ENCODE measurements around the gene AOAH. TPM values are rescaled to one million over a fixed set of nuclear protein-coding genes. Genes with fewer than 3 reads are reported as not detected.

The AOAH gene
- total RNA-seq, 4 donors from 2014 or later, result 0.68 to 12.0 (median 4.8) TPM

DNA sequence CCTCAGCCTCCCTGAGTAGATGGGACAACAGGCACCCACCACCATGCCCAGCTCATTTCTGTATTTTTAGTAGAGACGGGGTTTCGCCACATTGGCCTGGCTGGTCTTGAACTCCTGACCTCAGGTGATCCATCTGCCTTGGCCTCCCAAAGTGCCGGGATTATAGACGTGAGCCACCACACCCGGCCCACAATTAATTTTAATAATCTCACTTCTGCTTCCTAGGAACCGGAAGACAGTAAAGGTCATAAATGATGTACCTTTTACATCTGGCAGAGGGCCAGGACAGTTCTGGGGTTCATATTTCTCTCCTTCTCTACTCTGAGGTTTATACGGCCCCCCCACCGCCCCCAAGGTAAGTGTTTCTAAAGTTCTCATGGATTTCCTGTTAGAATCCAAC is 31.2 kb upstream of the AOAH start:
- no peak overlapping the region for H3K4me3 ChIP-seq
- H3K27me3 ChIP-seq, result no peaks in the 10 kb centered on the region
- 38 to 81% methylated on average over 7 of the region's 8 CpGs for WGBS, 2 donors
- no peak for DNase-seq
- H3K36me3 ChIP-seq, result no peaks in the 10 kb centered on the region
- H3K4me1 ChIP-seq, result no peaks in the 10 kb centered on the region
- intact Hi-C loops (cut with DNase I), result no loop called here
- TF ChIP-seq, protein P1, sequence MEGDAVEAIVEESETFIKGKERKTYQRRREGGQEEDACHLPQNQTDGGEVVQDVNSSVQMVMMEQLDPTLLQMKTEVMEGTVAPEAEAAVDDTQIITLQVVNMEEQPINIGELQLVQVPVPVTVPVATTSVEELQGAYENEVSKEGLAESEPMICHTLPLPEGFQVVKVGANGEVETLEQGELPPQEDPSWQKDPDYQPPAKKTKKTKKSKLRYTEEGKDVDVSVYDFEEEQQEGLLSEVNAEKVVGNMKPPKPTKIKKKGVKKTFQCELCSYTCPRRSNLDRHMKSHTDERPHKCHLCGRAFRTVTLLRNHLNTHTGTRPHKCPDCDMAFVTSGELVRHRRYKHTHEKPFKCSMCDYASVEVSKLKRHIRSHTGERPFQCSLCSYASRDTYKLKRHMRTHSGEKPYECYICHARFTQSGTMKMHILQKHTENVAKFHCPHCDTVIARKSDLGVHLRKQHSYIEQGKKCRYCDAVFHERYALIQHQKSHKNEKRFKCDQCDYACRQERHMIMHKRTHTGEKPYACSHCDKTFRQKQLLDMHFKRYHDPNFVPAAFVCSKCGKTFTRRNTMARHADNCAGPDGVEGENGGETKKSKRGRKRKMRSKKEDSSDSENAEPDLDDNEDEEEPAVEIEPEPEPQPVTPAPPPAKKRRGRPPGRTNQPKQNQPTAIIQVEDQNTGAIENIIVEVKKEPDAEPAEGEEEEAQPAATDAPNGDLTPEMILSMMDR (IDR thresholded peaks at IDR 0.05), result no peak
- TF ChIP-seq POLR2A (IDR thresholded peaks at IDR 0.05), result no peak
- no peaks in the 10 kb centered on the region for H3K9me3 ChIP-seq
- H3K27ac ChIP-seq, result no peak overlapping the region

GRCh38 chr7:36752026-36752711 is 27.9 kb upstream of the AOAH start:
- no peak overlapping the region for H3K27ac ChIP-seq
- H3K4me3 ChIP-seq, result no peak overlapping the region
- intact Hi-C loops (cut with DNase I), result no loop called here
- no peak for TF ChIP-seq POLR2A (IDR thresholded peaks at IDR 0.05)
- TF ChIP-seq, protein P1 (IDR thresholded peaks at IDR 0.05), result no peak
- DNase-seq, result no peak
- H3K9me3 ChIP-seq, result no peaks in the 10 kb centered on the region
- 76 to 78% methylated on average over 2 of the region's 2 CpGs for WGBS, 2 donors
- no peaks in the 10 kb centered on the region for H3K4me1 ChIP-seq
- no peaks in the 10 kb centered on the region for H3K27me3 ChIP-seq
- no peaks in the 10 kb centered on the region for H3K36me3 ChIP-seq

- Histone ChIP-seq H3K4me1 (no peaks in the 10 kb centered on the region), H3K27ac (no peak overlapping the region), H3K36me3 (no peaks in the 10 kb centered on the region), H3K9me3 (no peaks in the 10 kb centered on the region), H3K27me3 (no peaks in the 10 kb centered on the region), H3K4me3 (no peak overlapping the region)
- WGBS, 2 donors, result 60 to 63% methylated on average over 5 of the region's 5 CpGs
- intact Hi-C loops (cut with DNase I), result no loop called here
- DNase-seq, result no peak
- TF ChIP-seq POLR2A (IDR thresholded peaks at IDR 0.05), result no peak
- TF ChIP-seq, protein P1 (IDR thresholded peaks at IDR 0.05), result no peak
Observed at GRCh38 chr7:36750451-36750850, 26.2 kb upstream of the AOAH start.

DNA sequence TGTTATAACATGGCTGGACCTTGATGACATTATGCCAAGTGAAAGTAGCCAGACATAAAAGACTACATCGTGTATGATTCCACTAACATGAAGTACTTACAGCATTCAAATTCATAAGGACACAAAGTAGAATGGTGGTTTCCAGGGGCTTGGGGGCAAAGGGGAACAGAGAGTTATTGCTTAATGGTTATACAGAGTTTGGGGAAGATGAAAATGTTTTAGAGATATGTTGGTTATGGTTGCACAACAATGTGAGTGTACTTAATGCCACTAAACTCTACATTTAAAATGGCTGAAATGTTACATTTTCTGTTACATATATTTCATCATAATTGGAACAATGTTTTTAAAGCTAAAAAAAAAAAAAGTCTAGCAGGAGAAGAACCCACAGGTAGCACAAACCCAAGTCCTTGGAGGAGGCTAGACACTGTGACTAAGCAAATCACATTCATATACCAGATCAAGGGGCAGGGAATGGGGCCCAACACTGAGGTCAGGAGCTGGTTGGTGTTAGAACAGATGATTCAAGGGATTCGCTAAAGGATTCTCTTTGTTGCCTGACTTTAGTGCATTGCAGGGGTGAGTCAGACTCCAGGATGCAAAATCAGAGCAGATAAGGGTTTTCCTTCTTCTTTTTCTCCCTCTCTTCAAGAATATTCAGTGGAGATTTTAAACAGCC is 25.1 kb upstream of the AOAH start:
- intact Hi-C loops (cut with DNase I), result loop anchor here (10.0 kb wide), 1 partner anchor 55 kb away; no protein-coding TSS in a partner anchor
- Histone ChIP-seq H3K4me3 (no peak overlapping the region), H3K27ac (no peak overlapping the region), H3K4me1 (no peaks in the 10 kb centered on the region), H3K9me3 (no peaks in the 10 kb centered on the region), H3K27me3 (no peaks in the 10 kb centered on the region), H3K36me3 (no peaks in the 10 kb centered on the region)
- 69% methylated on average over 2 of the region's 2 CpGs for WGBS, 2 donors
- DNase-seq, result no peak
- no peak for TF ChIP-seq POLR2A (IDR thresholded peaks at IDR 0.05)

- DNase-seq, result no peak
- no peaks in the 10 kb centered on the region for H3K9me3 ChIP-seq
- no peak overlapping the region for H3K27ac ChIP-seq
- no peak overlapping the region for H3K4me3 ChIP-seq
- no peaks in the 10 kb centered on the region for H3K36me3 ChIP-seq
- no peaks in the 10 kb centered on the region for H3K4me1 ChIP-seq
- TF ChIP-seq, protein P1 (IDR thresholded peaks at IDR 0.05), result no peak
- no peak for TF ChIP-seq POLR2A (IDR thresholded peaks at IDR 0.05)
- intact Hi-C loops (cut with DNase I), result loop anchor here (10.0 kb wide), 1 partner anchor 57 kb away; no protein-coding TSS in a partner anchor
- 64 to 78% methylated on average over 7 of the region's 7 CpGs for WGBS, 2 donors
- H3K27me3 ChIP-seq, result no peaks in the 10 kb centered on the region
Observed at GRCh38 chr7:36748017-36748487, 23.8 kb upstream of the AOAH start.

All from esophagus squamous epithelium (tissue), 5 donors.